Liver (tissue), 9 donors: ENCODE results near the gene PIGT. TPM values are rescaled to one million over a fixed set of nuclear protein-coding genes. Genes with fewer than 3 reads are reported as not detected.

Experiments used
- DNase-seq: peaks from one replicate; pipeline ENCODE4 v3.0.0-alpha.2; 2017; ENCODE audit warnings: low spot score
- H3K27ac ChIP-seq, 2 donors: one replicate each; pipeline ENCODE4 v1.7.0; 2013; ENCODE audit warnings: inconsistent platforms in 2 of 2, low read length in 2 of 2, control low read depth in 1 of 2, low read depth in 1 of 2, mild to moderate bottlenecking in 1 of 2
- H3K27me3 ChIP-seq, 4 donors: one replicate each; pipeline versions ENCODE4 v1.6.1 to v1.7.0; 2013; ENCODE audit warnings: low read length in 3 of 4, inconsistent platforms in 1 of 4, mild to moderate bottlenecking in 1 of 4, moderate library complexity in 1 of 4; ENCODE audit not compliant: control insufficient read depth in 4 of 4, insufficient read depth in 4 of 4
- H3K36me3 ChIP-seq, 4 donors: one replicate each; pipeline versions ENCODE4 v1.6.1 to v1.7.0; 2013; ENCODE audit warnings: low read length in 3 of 4, mild to moderate bottlenecking in 3 of 4, low read depth in 1 of 4, moderate library complexity in 1 of 4; ENCODE audit not compliant: control insufficient read depth in 4 of 4, insufficient read depth in 3 of 4
- H3K4me1 ChIP-seq, 4 donors: one replicate each; pipeline versions ENCODE4 v1.6.1 to v1.7.0; 2013; ENCODE audit warnings: low read length in 3 of 4, mild to moderate bottlenecking in 3 of 4, moderate library complexity in 1 of 4; ENCODE audit not compliant: control insufficient read depth in 4 of 4, insufficient read depth in 4 of 4
- H3K4me3 ChIP-seq, 3 donors: one replicate each; pipeline versions ENCODE4 v1.6.1 to v1.7.0; 2013; ENCODE audit warnings: low read length in 3 of 3, control low read depth in 1 of 3, low read depth in 1 of 3, mild to moderate bottlenecking in 1 of 3
- H3K9ac ChIP-seq, 2 donors: one replicate each; pipeline ENCODE4 v1.7.0; 2013; ENCODE audit warnings: low read length in 2 of 2, mild to moderate bottlenecking in 2 of 2, moderate library complexity in 2 of 2, control low read depth in 1 of 2, low read depth in 1 of 2
- H3K9me3 ChIP-seq, 4 donors: one replicate each; pipeline versions ENCODE4 v1.6.1 to v1.7.0; 2013; ENCODE audit warnings: low read length in 3 of 4; ENCODE audit not compliant: control insufficient read depth in 4 of 4
- EGR1 ChIP-seq, 2 donors: IDR thresholded peaks; 2 replicates each; pipeline ENCODE4 v1.6.1; 2016 to 2018; ENCODE audit warnings: antibody characterized with exemption in 2 of 2, low read depth in 2 of 2
- FOXA2 ChIP-seq: IDR thresholded peaks from 2 replicates; pipeline ENCODE4 v1.6.1; 2016; ENCODE audit warnings: antibody characterized with exemption
- HNF4A ChIP-seq, 2 donors: conservative IDR thresholded peaks; 2 replicates each; pipeline ENCODE4 v1.6.1; 2016; ENCODE audit warnings: antibody characterized with exemption in 2 of 2, mild to moderate bottlenecking in 2 of 2
- JUND ChIP-seq, 2 donors: IDR thresholded peaks; 2 replicates each; pipeline ENCODE4 v1.6.1; 2016; ENCODE audit warnings: antibody characterized with exemption in 2 of 2
- MAX ChIP-seq: IDR thresholded peaks from 2 replicates; pipeline ENCODE4 v1.6.1; 2016; ENCODE audit warnings: antibody characterized with exemption
- NR2F2 ChIP-seq: IDR thresholded peaks from 2 replicates; pipeline ENCODE4 v1.6.1; 2016; ENCODE audit warnings: antibody characterized with exemption
- REST ChIP-seq: IDR thresholded peaks from 2 replicates; pipeline ENCODE4 v1.6.1; 2016; ENCODE audit warnings: antibody characterized with exemption, mild to moderate bottlenecking
- RXRA ChIP-seq, 2 donors: IDR thresholded peaks; 2 replicates each; pipeline ENCODE4 v1.6.1; 2017 to 2018; ENCODE audit warnings: antibody characterized with exemption in 2 of 2, mild to moderate bottlenecking in 1 of 2
- SP1 ChIP-seq: IDR thresholded peaks from 2 replicates; pipeline ENCODE4 v1.6.1; 2018; ENCODE audit warnings: antibody characterized with exemption, mild to moderate bottlenecking
- TAF1 ChIP-seq: conservative IDR thresholded peaks from 2 replicates; pipeline ENCODE4 v1.6.1; 2016; ENCODE audit warnings: antibody characterized with exemption, mild to moderate bottlenecking
- WGBS: extraction: QIAGEN DNeasy Blood & Tissue Kit; methylation state at CpG from one replicate; pipeline ENCODE4 v1.1.7; 2013; 5-methylcytosine and 5-hydroxymethylcytosine counted together
- polyA plus RNA-seq, 2 donors: library from polyadenylated mRNA; stranded (reverse) in 1 of 2; unstranded in 1 of 2; fragments of 200-250 nt in 1 of 2; fragments of >200 nt in 1 of 2; fragmentation: Nextera tagmentation in 1 of 2; extraction: Ambion mirVana in 1 of 2; gene quantifications; one replicate each; pipeline versions ENCODE4 v1.2.1 to v1.2.3, GENCODE V29; 2013 to 2015
- total RNA-seq, 2 donors: library from RNA; depleted of rRNA; stranded (reverse); fragments of >200 nt; gene quantifications; one replicate each; pipeline ENCODE4 v1.2.3, GENCODE V29; 2014
- TF ChIP-seq, protein P1 (sequence below): IDR thresholded peaks from 2 replicates; pipeline ENCODE4 v1.6.1; 2016; ENCODE audit warnings: antibody characterized with exemption
- TF ChIP-seq, protein P2 (sequence below): IDR thresholded peaks from 2 replicates; pipeline ENCODE4 v1.6.1; 2016; ENCODE audit warnings: antibody characterized with exemption
- donor health status: healthy.
- donor health status: healthy.
- donor health status: healthy.
- donor health status: healthy.
- donor health status: healthy.

PIGT gene
- total and polyA plus RNA-seq, 4 donors, result 14.4 to 64.5 (median 34.1) TPM

DNA sequence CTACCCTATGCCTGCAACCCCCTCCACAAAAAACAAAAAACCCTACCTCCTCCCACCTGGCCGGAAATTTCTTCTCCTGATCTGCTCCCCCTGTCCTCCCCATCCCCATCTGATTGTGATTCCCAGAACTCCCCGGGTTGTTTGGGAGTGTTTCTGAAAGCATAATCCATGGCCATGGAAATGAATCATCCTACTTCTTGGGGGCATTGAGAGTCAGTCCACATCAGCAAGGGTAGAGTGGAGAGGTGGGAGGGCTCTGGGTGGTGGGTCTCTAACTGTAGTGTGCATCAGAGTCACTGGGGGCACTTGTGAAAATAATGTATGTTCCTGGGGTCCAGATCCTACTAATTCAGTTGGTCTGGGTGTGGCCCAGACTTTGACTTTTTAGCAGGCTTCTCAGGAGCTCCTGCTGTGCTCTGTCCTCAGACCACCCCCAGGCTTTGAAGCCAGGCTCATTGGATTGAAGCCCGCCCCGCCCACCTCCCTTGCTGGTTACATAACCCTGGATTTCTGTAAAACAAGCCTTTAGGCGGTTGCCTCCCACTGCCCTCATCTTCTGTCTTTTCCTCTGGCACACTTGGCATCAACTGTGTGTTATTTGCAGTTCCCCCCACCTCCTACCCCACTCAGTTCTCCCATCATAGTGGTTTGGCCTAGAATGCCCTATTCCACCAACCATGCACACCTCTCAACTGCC, 10.5 kb downstream of the PIGT start:
- Histone ChIP-seq H3K27me3 (no peaks in the 10 kb centered on the region), H3K4me1 (no peaks in the 10 kb centered on the region), H3K9me3 (no peaks in the 10 kb centered on the region), H3K9ac (no peak overlapping the region), H3K36me3 (peaks cover 18 to 37% (median 30%) of the 10 kb centered on the region in 4 donors), H3K4me3 (no peak overlapping the region), H3K27ac (no peak overlapping the region)
- 90% methylated on average over 5 of the region's 5 CpGs for WGBS
- no peak for DNase-seq
- TF ChIP-seq EGR1 (IDR thresholded peaks at IDR 0.05; ENCODE audit: low read depth in 2 of 2), result no peak
- TF ChIP-seq FOXA2, result no peak
- TF ChIP-seq TAF1, result no peak
- no peak for TF ChIP-seq JUND (IDR thresholded peaks at IDR 0.05)
- TF ChIP-seq RXRA (IDR thresholded peaks at IDR 0.05), result no peak
- TF ChIP-seq, protein P1, sequence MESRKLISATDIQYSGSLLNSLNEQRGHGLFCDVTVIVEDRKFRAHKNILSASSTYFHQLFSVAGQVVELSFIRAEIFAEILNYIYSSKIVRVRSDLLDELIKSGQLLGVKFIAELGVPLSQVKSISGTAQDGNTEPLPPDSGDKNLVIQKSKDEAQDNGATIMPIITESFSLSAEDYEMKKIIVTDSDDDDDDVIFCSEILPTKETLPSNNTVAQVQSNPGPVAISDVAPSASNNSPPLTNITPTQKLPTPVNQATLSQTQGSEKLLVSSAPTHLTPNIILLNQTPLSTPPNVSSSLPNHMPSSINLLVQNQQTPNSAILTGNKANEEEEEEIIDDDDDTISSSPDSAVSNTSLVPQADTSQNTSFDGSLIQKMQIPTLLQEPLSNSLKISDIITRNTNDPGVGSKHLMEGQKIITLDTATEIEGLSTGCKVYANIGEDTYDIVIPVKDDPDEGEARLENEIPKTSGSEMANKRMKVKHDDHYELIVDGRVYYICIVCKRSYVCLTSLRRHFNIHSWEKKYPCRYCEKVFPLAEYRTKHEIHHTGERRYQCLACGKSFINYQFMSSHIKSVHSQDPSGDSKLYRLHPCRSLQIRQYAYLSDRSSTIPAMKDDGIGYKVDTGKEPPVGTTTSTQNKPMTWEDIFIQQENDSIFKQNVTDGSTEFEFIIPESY, result no peak
- TF ChIP-seq NR2F2, result no peak
- TF ChIP-seq MAX, result no peak
- no peak for TF ChIP-seq HNF4A (conservative IDR thresholded peaks at IDR 0.05)
- TF ChIP-seq, protein P2, sequence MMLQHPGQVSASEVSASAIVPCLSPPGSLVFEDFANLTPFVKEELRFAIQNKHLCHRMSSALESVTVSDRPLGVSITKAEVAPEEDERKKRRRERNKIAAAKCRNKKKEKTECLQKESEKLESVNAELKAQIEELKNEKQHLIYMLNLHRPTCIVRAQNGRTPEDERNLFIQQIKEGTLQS, result no peak

GRCh38 chr20:45427236-45428149, 11.6 kb downstream of the PIGT start:
- Histone ChIP-seq H3K36me3 (peaks cover 16 to 33% (median 23%) of the 10 kb centered on the region in 4 donors), H3K27me3 (no peaks in the 10 kb centered on the region), H3K4me1 (no peaks in the 10 kb centered on the region), H3K4me3 (no peak overlapping the region), H3K27ac (no peak overlapping the region), H3K9me3 (no peaks in the 10 kb centered on the region), H3K9ac (no peak overlapping the region)
- 79% methylated on average over 14 of the region's 14 CpGs for WGBS
- DNase-seq, result no peak
- TF ChIP-seq FOXA2 (no peak), JUND (IDR thresholded peaks at IDR 0.05) (no peak), REST (no peak), SP1 (no peak), NR2F2 (no peak)
